Caco-2 (cell line): ENCODE data around the gene ZBTB8A. TPM values are rescaled to one million over a fixed set of nuclear protein-coding genes. Genes with fewer than 3 reads are reported as not detected.

ENCODE experiments used
- BruUV-seq: library from RNA; stranded (reverse); fragments of 400-500 nt; replicated peaks from 2 replicates; lab custom pipeline; 2021; lab: Mats Ljungman, UMichigan
- CTCF ChIA-PET: fragments of 300-600 bp; sonication (Branson Sonifier 250); formaldehyde crosslinking; loops from one replicate; lab custom pipeline; 2022; ENCODE audit warnings: antibody characterized with exemption; lab: Charles Lee
- POLR2A ChIA-PET: fragments of 300-600 bp; sonication (Branson Sonifier 250); formaldehyde crosslinking; loops from one replicate; lab custom pipeline; 2022; ENCODE audit warnings: antibody characterized with exemption; lab: Charles Lee
- DNase-seq, 2 experiments: peaks; one replicate each; pipeline versions ENCODE4 v3.0.0 to v3.0.0-alpha.2; 2020 to 2022
- H3K27me3 ChIP-seq: replicated peaks from 2 replicates; pipeline ENCODE4 v1.6.0; 2011; ENCODE audit warnings: low read length; ENCODE audit not compliant: control insufficient read depth, insufficient read depth
- H3K36me3 ChIP-seq: 2 replicates; pipeline ENCODE4 v1.5.1; 2011; ENCODE audit warnings: low read length; ENCODE audit not compliant: control insufficient read depth, insufficient read depth
- H3K4me1 ChIP-seq: fragments of 250-450 bp; sonication (Bioruptor Pico); 2 replicates; pipeline ENCODE4 v1.5.1; 2020; ENCODE audit warnings: mild to moderate bottlenecking
- H3K4me3 ChIP-seq: 2 replicates; pipeline ENCODE4 v1.5.1; 2011; ENCODE audit warnings: low read depth, mild to moderate bottlenecking, control low read depth, low read length
- H3K9me3 ChIP-seq: fragments of 250-450 bp; sonication (Bioruptor Pico); 2 replicates; pipeline ENCODE4 v1.5.1; 2020; ENCODE audit warnings: mild to moderate bottlenecking, moderate library complexity
- H3K27ac Mint-ChIP-seq: one replicate; pipeline ENCODE4 v1.8.0; 2022; ENCODE audit warnings: mixed read lengths; ENCODE audit not compliant: unreplicated experiment
- H3K27me3 Mint-ChIP-seq: one replicate; pipeline ENCODE4 v1.8.0; 2022; ENCODE audit warnings: mixed read lengths; ENCODE audit not compliant: insufficient read depth, unreplicated experiment
- H3K36me3 Mint-ChIP-seq: one replicate; pipeline ENCODE4 v1.8.0; 2022; ENCODE audit warnings: mild to moderate bottlenecking, mixed read lengths; ENCODE audit not compliant: insufficient read depth, unreplicated experiment
- H3K4me1 Mint-ChIP-seq: one replicate; pipeline ENCODE4 v1.8.0; 2022; ENCODE audit warnings: low read depth, mixed read lengths; ENCODE audit not compliant: unreplicated experiment
- H3K4me3 Mint-ChIP-seq: one replicate; pipeline ENCODE4 v1.8.0; 2022; ENCODE audit warnings: mild to moderate bottlenecking, moderate library complexity, mixed read lengths; ENCODE audit not compliant: unreplicated experiment
- H3K9me3 Mint-ChIP-seq: one replicate; pipeline ENCODE4 v1.8.0; 2022; ENCODE audit warnings: mixed read lengths; ENCODE audit not compliant: unreplicated experiment
- intact Hi-C: fragments of 100-400 bp; cut with micrococcal nuclease; formaldehyde crosslinking; loops from one replicate; pipeline ENCODE4 v1.10.0; 2022; ENCODE audit not compliant: unreplicated experiment
- total RNA-seq: library from RNA; stranded (reverse); gene quantifications from 2 replicates; pipeline ENCODE4 v1.2.3, GENCODE V29; 2022
- TF ChIP-seq, protein P1 (sequence below), 2 experiments: fragments of 200-600 bp in 1 of 2; IDR thresholded peaks; 1 replicate in 1 of 2; 2 replicates in 1 of 2; pipeline versions ENCODE4 v1.5.1 to v1.8.0; 2011 to 2022; ENCODE audit warnings: antibody characterized with exemption in 1 of 2, control low read depth in 1 of 2, inconsistent platforms in 1 of 2, low read depth in 1 of 2, low read length in 1 of 2, mild to moderate bottlenecking in 1 of 2, moderate library complexity in 1 of 2; ENCODE audit not compliant: insufficient read depth in 1 of 2, severe bottlenecking in 1 of 2, unreplicated experiment in 1 of 2

ZBTB8A gene
- total RNA-seq, 1 experiment from 2014 or later = 3.7 TPM

DNA sequence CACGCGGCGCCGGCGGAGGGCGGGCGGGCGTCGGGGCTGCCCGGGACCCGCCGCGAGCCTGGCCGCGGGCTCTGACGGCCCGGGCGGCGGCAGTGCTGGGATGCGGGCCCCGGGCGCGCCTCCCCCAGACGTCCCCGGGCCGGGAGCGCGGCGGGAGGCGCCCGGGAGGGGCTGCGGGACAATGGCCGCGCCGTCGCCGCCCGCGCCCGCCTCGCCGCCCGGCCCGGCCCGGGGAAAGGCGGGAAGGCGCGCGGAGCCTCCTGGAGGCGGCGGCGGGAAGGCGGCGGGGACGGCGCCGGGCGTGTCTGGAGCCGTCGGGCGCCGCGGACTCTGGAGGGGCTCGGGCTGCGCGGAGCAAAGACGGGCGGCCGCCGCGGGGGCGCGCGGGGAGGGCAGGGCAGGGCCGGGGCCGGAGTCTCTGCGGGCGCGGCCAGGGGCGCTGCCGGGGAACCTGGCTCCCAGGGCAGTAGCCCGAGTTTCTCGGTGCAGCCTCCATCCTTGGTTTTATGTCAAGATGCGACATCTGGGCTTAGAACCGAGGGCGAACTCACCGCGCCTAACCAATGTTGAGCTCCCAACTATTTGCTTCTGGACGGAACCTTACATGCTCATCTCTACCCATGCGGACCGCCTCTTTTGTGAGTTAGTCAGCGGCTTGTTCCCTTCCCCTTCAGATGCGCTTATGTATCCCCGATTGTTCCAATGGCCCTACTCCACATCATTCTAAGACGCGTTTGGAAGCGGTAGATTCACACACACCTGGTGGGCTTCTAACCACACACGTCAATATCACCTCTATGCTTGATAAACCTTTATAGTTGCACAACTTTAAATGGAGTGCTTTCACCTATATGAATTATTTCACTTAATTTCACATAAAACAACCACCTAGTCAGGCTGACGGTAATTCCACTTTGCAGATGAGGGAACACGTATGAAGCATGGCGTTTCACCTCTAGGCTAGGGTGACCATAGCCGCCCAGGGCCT is 651 bp downstream of the ZBTB8A start:
- Mint-ChIP-seq H3K27ac (peak overlapping the region; percentile 68), H3K4me1 (peaks cover 6% of the 10 kb centered on the region), H3K4me3 (peak overlapping the region; percentile 84), H3K27me3 (no peaks in the 10 kb centered on the region), H3K9me3 (no peaks in the 10 kb centered on the region), H3K36me3 (no peaks in the 10 kb centered on the region)
- BruUV-seq = no TSS peak
- Histone ChIP-seq H3K27me3 (no peaks in the 10 kb centered on the region), H3K9me3 (no peaks in the 10 kb centered on the region), H3K4me3 (peak overlapping the region; percentile 58), H3K4me1 (peaks cover 6% of the 10 kb centered on the region; the same call in 1 of the 2 replicates), H3K36me3 (no peaks in the 10 kb centered on the region)
- TF ChIP-seq, protein P1, sequence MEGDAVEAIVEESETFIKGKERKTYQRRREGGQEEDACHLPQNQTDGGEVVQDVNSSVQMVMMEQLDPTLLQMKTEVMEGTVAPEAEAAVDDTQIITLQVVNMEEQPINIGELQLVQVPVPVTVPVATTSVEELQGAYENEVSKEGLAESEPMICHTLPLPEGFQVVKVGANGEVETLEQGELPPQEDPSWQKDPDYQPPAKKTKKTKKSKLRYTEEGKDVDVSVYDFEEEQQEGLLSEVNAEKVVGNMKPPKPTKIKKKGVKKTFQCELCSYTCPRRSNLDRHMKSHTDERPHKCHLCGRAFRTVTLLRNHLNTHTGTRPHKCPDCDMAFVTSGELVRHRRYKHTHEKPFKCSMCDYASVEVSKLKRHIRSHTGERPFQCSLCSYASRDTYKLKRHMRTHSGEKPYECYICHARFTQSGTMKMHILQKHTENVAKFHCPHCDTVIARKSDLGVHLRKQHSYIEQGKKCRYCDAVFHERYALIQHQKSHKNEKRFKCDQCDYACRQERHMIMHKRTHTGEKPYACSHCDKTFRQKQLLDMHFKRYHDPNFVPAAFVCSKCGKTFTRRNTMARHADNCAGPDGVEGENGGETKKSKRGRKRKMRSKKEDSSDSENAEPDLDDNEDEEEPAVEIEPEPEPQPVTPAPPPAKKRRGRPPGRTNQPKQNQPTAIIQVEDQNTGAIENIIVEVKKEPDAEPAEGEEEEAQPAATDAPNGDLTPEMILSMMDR (IDR thresholded peaks at IDR 0.05; ENCODE audit: insufficient read depth in 1 of 2, low read depth in 1 of 2, low read length in 1 of 2, severe bottlenecking in 1 of 2, unreplicated experiment in 1 of 2) = no peak
- intact Hi-C loops = no loop called here
- CTCF ChIA-PET = interaction anchor here (1.4 kb wide), 1 partner anchor 20 kb away, joined by 4 read pairs; no protein-coding TSS in a partner anchor
- DNase-seq = peak in 1 of 2 experiments; percentile 54
- POLR2A ChIA-PET = no interaction called here

DNA sequence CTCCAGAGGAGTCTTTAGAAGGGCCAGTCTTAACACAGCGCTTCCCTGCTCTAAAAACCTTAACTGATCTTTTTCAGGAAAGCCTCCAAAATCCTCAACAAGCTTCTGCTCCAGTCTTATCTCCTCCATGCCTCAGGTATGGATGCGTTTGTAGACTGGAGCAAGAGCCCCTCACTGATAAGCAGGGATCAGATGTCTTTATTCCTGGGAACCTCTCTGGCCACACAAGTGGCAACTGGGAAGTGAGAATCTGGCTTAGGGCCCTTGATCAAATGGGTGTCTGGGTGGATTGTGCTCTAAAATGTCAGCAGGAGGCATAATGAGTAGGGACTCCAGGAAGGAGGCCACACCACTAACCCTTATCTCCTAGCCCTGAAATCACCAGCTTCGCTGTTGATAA is 1.4 kb downstream of the ZBTB8A start:
- TF ChIP-seq, protein P1 (IDR thresholded peaks at IDR 0.05; ENCODE audit: insufficient read depth in 1 of 2, low read depth in 1 of 2, low read length in 1 of 2, severe bottlenecking in 1 of 2, unreplicated experiment in 1 of 2) = no peak
- peak overlapping the region; percentile 68 for H3K27ac Mint-ChIP-seq
- intact Hi-C loops = no loop called here
- Histone ChIP-seq H3K36me3 (no peaks in the 10 kb centered on the region), H3K9me3 (no peaks in the 10 kb centered on the region), H3K4me1 (peaks cover 6% of the 10 kb centered on the region; the same call in 1 of the 2 replicates), H3K27me3 (no peaks in the 10 kb centered on the region), H3K4me3 (no peak overlapping the region; the same call in 1 of the 2 replicates)
- H3K27me3 Mint-ChIP-seq = no peaks in the 10 kb centered on the region
- DNase-seq = no peak
- ChIA-PET CTCF (interaction anchor here (0.9 to 1.4 kb wide), 2 partner anchors 15 to 20 kb away, joined by 3 to 4 read pairs; no protein-coding TSS in a partner anchor), POLR2A (no interaction called here)
- no TSS peak for BruUV-seq
- peaks cover 6% of the 10 kb centered on the region for H3K4me1 Mint-ChIP-seq
- peak overlapping the region; percentile 84 for H3K4me3 Mint-ChIP-seq
- H3K9me3 Mint-ChIP-seq = no peaks in the 10 kb centered on the region
- H3K36me3 Mint-ChIP-seq = no peaks in the 10 kb centered on the region

DNA sequence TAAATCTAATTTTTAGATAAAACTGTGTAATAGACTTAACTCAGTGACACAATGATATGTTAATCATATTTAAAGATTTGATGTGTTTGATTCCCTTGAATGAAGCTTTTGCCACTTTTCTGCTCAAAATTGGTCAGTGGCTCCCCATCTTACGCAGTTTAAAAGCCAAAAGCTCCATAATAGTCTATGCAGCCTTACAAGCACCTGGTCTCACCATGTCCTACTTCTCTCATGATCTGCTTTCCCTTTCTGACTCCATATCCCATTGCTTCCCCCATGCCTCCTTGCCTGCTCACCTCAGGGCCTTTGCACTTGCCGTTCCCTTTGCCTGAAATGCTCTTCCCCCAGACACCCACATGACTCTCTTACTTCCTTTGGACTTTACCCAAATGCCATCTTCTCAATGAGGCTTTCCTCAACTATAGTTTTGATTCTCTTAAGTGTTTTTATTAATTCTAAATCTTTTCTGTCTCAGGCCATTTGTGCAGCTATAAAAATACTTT is 1.9 kb downstream of the ZBTB8A start:
- no peak overlapping the region for H3K27ac Mint-ChIP-seq
- TF ChIP-seq, protein P1 (IDR thresholded peaks at IDR 0.05; ENCODE audit: insufficient read depth in 1 of 2, low read depth in 1 of 2, low read length in 1 of 2, severe bottlenecking in 1 of 2, unreplicated experiment in 1 of 2) = no peak
- H3K9me3 ChIP-seq = no peaks in the 10 kb centered on the region
- H3K36me3 ChIP-seq = no peaks in the 10 kb centered on the region
- no TSS peak for BruUV-seq
- no peaks in the 10 kb centered on the region for H3K9me3 Mint-ChIP-seq
- CTCF ChIA-PET = interaction anchor here (0.9 kb wide), 1 partner anchor 16 kb away, joined by 3 read pairs; no protein-coding TSS in a partner anchor
- POLR2A ChIA-PET = no interaction called here
- H3K36me3 Mint-ChIP-seq = no peaks in the 10 kb centered on the region
- no peak overlapping the region for H3K4me3 ChIP-seq
- intact Hi-C loops = no loop called here
- DNase-seq = no peak
- peaks cover 6% of the 10 kb centered on the region; the same call in 1 of the 2 replicates for H3K4me1 ChIP-seq
- no peaks in the 10 kb centered on the region for H3K27me3 Mint-ChIP-seq
- H3K4me1 Mint-ChIP-seq = peaks cover 6% of the 10 kb centered on the region
- H3K27me3 ChIP-seq = no peaks in the 10 kb centered on the region
- peak overlapping the region; percentile 29 for H3K4me3 Mint-ChIP-seq
